Left ventricle myocardium inferior (tissue), 1 donor: ENCODE results near the gene SEMA5B. TPM values are rescaled to one million over a fixed set of nuclear protein-coding genes. Genes with fewer than 3 reads are reported as not detected.

Experiments used
- DNase-seq: peaks from one replicate; pipeline ENCODE4 v3.0.0-alpha.2; 2020
- H3K27ac ChIP-seq: fragments of 200-600 bp; replicated peaks from 2 replicates; pipeline ENCODE4 v1.8.0; 2021
- H3K27me3 ChIP-seq: fragments of 200-600 bp; 2 replicates; pipeline ENCODE4 v1.8.0; 2021; ENCODE audit warnings: low read depth
- H3K36me3 ChIP-seq: fragments of 200-600 bp; 2 replicates; pipeline ENCODE4 v1.8.0; 2021
- H3K4me1 ChIP-seq: fragments of 200-600 bp; 2 replicates; pipeline ENCODE4 v1.8.0; 2021
- H3K4me3 ChIP-seq: fragments of 200-600 bp; 2 replicates; pipeline ENCODE4 v1.8.0; 2021; ENCODE audit warnings: mild to moderate bottlenecking, moderate library complexity
- H3K9me3 ChIP-seq: fragments of 200-600 bp; replicated peaks from 2 replicates; pipeline ENCODE4 v1.8.0; 2021
- CTCF ChIP-seq: fragments of 200-600 bp; IDR thresholded peaks from 2 replicates; pipeline ENCODE4 v1.8.0; 2021; ENCODE audit warnings: antibody characterized with exemption, mild to moderate bottlenecking, borderline replicate concordance
- intact Hi-C: fragments of 100-400 bp; cut with micrococcal nuclease; formaldehyde crosslinking; loops from one replicate; pipeline ENCODE4 v1.11.0; 2022
- total RNA-seq: library from RNA; stranded (reverse); fragmentation: NEBNext Ultra II Directional; extraction: Animal tissue kit (Norgen Biotek cat#: 25700); gene quantifications from one replicate; pipeline ENCODE4 v1.2.1, GENCODE V29; 2021
- donor health status: DM: no; HTN: yes; CAD: no; lungs with severe emphysema.

Gene SEMA5B
- total RNA-seq, 1 donor from 2014 or later: 5.3 TPM

DNA sequence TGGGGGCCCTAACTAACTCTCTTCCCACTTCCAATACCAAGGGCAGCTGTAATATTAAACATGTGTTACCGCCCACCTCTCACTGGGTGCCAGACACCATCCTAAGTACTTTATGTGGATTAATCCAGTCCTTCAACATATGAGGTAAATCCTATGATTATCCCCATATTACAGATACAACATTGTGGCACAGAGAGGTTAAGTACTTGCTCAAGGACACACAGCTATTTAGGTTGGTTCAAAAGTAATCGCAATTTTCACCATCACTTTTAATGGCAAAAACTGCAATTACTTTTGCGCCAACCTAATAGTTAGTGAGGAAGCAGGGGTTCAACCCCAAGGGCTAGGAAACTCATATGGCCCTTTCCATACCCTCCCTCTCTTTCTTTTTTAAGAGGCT lies 100.8 kb downstream of the SEMA5B start:
- Histone ChIP-seq H3K9me3 (no peaks in the 10 kb centered on the region), H3K4me1 (peaks cover 8% of the 10 kb centered on the region), H3K4me3 (no peak overlapping the region), H3K27me3 (peaks cover 18% of the 10 kb centered on the region), H3K36me3 (no peaks in the 10 kb centered on the region), H3K27ac (no peak overlapping the region)
- DNase-seq: no peak
- TF ChIP-seq CTCF: no peak
- intact Hi-C loops: no loop called here

DNA sequence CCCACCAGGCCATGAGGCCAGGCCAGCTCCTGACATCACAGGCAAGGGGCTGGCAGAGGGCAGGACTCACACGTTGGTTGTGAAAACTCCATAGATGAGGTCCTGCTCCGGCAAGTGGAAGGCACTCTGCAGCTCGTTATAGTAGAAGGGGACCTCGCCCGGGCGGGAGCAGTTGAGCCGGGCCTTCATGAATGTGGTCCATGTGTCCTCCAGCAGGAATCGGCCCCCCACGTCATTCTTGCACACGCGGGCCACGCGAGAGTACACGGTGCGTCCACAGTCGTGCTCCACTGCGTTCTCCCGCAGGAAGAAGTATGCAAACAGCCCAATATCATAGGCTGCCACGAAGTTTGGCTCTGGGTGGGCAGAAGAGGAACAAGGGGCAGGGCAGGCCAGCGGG lies 101.2 kb downstream of the SEMA5B start:
- no peak for TF ChIP-seq CTCF
- DNase-seq: no peak
- Histone ChIP-seq H3K4me1 (peaks cover 8% of the 10 kb centered on the region), H3K36me3 (no peaks in the 10 kb centered on the region), H3K27ac (no peak overlapping the region), H3K4me3 (no peak overlapping the region), H3K27me3 (peaks cover 23% of the 10 kb centered on the region), H3K9me3 (no peaks in the 10 kb centered on the region)
- intact Hi-C loops: no loop called here

DNA sequence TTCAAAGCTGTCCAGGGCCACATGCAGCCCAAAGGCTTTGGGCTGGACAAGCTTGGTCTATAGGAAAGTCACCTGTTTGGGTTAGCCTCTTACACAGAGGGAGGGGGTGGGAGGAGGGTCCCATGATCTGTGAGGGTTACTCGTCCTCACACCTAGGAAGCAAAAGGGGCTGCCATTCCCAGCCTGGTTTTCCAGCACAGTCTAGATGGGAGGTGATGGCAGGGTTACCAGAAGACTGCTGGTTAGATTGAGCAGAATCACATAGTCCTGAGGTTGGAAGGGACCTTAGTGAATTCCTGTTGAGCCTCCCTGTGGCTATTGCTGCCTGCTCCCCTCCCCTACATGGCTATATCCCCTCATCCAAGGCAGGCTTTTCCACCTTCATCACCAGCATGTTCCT lies 101.8 kb downstream of the SEMA5B start:
- no peak for TF ChIP-seq CTCF
- H3K4me1 ChIP-seq: peaks cover 8% of the 10 kb centered on the region

GRCh38 chr3:122924056-122924455 lies 103.5 kb downstream of the SEMA5B start:
- no peak for TF ChIP-seq CTCF
- Histone ChIP-seq H3K27me3 (peaks cover 25% of the 10 kb centered on the region), H3K4me1 (no peaks in the 10 kb centered on the region), H3K36me3 (no peaks in the 10 kb centered on the region), H3K27ac (no peak overlapping the region), H3K9me3 (no peaks in the 10 kb centered on the region), H3K4me3 (no peak overlapping the region)
- intact Hi-C loops: no loop called here
- no peak for DNase-seq

More for the DNA sequence above, 101.8 kb downstream of the SEMA5B start:
- H3K27me3 ChIP-seq: peaks cover 25% of the 10 kb centered on the region
- no peaks in the 10 kb centered on the region for H3K9me3 ChIP-seq
- no peaks in the 10 kb centered on the region for H3K36me3 ChIP-seq
- no peak overlapping the region for H3K4me3 ChIP-seq
- no peak for DNase-seq
- intact Hi-C loops: no loop called here
- H3K27ac ChIP-seq: no peak overlapping the region

DNA sequence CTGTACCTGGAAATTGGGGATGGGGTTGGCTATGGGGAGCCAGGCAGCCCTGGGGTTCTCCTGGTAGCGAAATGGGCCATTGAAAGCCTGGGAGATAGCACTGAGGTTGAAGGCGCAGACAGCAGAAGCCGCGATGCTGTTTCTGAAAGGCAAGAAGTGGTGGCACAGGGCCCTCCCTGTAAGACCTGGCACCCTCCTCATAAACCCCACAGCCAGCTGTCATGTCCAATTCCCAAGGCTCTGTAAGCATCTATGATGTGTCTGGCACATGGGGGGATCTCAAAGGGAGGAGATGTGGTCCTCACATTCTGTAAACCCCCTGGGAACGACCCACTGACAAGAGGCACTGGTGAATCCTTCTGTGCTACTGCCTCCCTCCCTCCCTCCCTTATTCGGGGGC lies 104.0 kb downstream of the SEMA5B start:
- no peaks in the 10 kb centered on the region for H3K9me3 ChIP-seq
- H3K27ac ChIP-seq: no peak overlapping the region
- peaks cover 25% of the 10 kb centered on the region for H3K27me3 ChIP-seq
- H3K4me3 ChIP-seq: no peak overlapping the region
- TF ChIP-seq CTCF: no peak
- DNase-seq: no peak
- H3K36me3 ChIP-seq: no peaks in the 10 kb centered on the region
- H3K4me1 ChIP-seq: no peaks in the 10 kb centered on the region
- intact Hi-C loops: no loop called here
